IMR-90 (cell line): ENCODE results near the gene RHOT1. TPM values are rescaled to one million over a fixed set of nuclear protein-coding genes. Genes with fewer than 3 reads are reported as not detected.

Source experiments
- ATAC-seq: fragments of 200-7000 bp; cut with Tn5 transposase; 2 replicates; pipeline ENCODE4 v1.9.1; 2020; ENCODE audit warnings: low read depth, mild to moderate bottlenecking, moderate library complexity
- BruUV-seq: library from RNA; stranded (reverse); fragments of 400-500 nt; replicated peaks from 2 replicates; lab custom pipeline; 2021; lab: Mats Ljungman, UMichigan
- CTCF ChIA-PET: fragments of 300-600 bp; formaldehyde crosslinking; extraction: SDS; loops from one replicate; lab custom pipeline; 2021; ENCODE audit warnings: antibody characterized with exemption; lab: Yijun Ruan, JAX
- POLR2A ChIA-PET: fragments of 300-600 bp; sonication (Branson Sonifier 250); formaldehyde crosslinking; loops from one replicate; lab custom pipeline; 2022; ENCODE audit warnings: antibody characterized with exemption; ENCODE audit not compliant: unreplicated experiment; lab: Charles Lee
- DNase-seq: peaks from one replicate; pipeline ENCODE4 v3.0.0; 2013
- H2AFZ ChIP-seq: replicated peaks from 2 replicates; pipeline ENCODE3; 2013; ENCODE audit warnings: low read length, mild to moderate bottlenecking; ENCODE audit not compliant: poor library complexity
- H2AK5ac ChIP-seq: 2 replicates; pipeline ENCODE4 v1.6.1; 2013; ENCODE audit warnings: low read depth, low read length, inconsistent platforms
- H2AK9ac ChIP-seq: replicated peaks from 2 replicates; pipeline ENCODE3; 2013; ENCODE audit warnings: mild to moderate bottlenecking, low read depth, low read length, moderate library complexity; ENCODE audit not compliant: poor library complexity
- H2BK120ac ChIP-seq: 2 replicates; pipeline ENCODE4 v1.6.1; 2013; ENCODE audit warnings: low read depth, low read length, inconsistent platforms
- H2BK15ac ChIP-seq: 3 replicates; pipeline ENCODE4 v1.6.1; 2013; ENCODE audit warnings: low read depth, low read length, inconsistent platforms
- H2BK20ac ChIP-seq: 2 replicates; pipeline ENCODE4 v1.6.1; 2013; ENCODE audit warnings: low read depth, mild to moderate bottlenecking, inconsistent platforms, low read length, moderate library complexity
- H2BK5ac ChIP-seq: 2 replicates; pipeline ENCODE4 v1.6.1; 2013; ENCODE audit warnings: mild to moderate bottlenecking, low read depth, low read length, inconsistent platforms; ENCODE audit not compliant: poor library complexity, severe bottlenecking
- H3K14ac ChIP-seq: replicated peaks from 2 replicates; pipeline ENCODE4 v1.6.1; 2013; ENCODE audit warnings: low read depth, low read length, inconsistent platforms
- H3K18ac ChIP-seq: 2 replicates; pipeline ENCODE4 v1.6.1; 2013; ENCODE audit warnings: low read depth, low read length, control low read depth
- H3K23ac ChIP-seq: 2 replicates; pipeline ENCODE4 v1.6.1; 2013; ENCODE audit warnings: low read depth, low read length, inconsistent platforms
- H3K27ac ChIP-seq: 2 replicates; pipeline ENCODE4 v1.5.1; 2013; ENCODE audit warnings: mild to moderate bottlenecking, control low read depth, low read length; ENCODE audit not compliant: insufficient read depth
- H3K27me3 ChIP-seq: 2 replicates; pipeline ENCODE4 v1.6.1; 2013; ENCODE audit warnings: low read length; ENCODE audit not compliant: control insufficient read depth, insufficient read depth
- H3K36me3 ChIP-seq: 2 replicates; pipeline ENCODE4 v1.6.1; 2013; ENCODE audit warnings: low read length, mixed read lengths; ENCODE audit not compliant: control insufficient read depth, insufficient read depth
- H3K4ac ChIP-seq: 2 replicates; pipeline ENCODE4 v1.6.1; 2013; ENCODE audit warnings: low read depth, low read length, inconsistent platforms
- H3K4me1 ChIP-seq: 2 replicates; pipeline ENCODE4 v1.6.1; 2013; ENCODE audit warnings: low read length, mixed read lengths; ENCODE audit not compliant: control insufficient read depth, insufficient read depth
- H3K4me2 ChIP-seq: 2 replicates; pipeline ENCODE4 v1.6.1; 2013; ENCODE audit warnings: low read depth, mild to moderate bottlenecking, control low read depth, low read length, moderate library complexity
- H3K4me3 ChIP-seq: 2 replicates; pipeline ENCODE4 v1.5.1; 2013; ENCODE audit warnings: low read depth, mild to moderate bottlenecking, control low read depth, low read length, moderate library complexity; ENCODE audit not compliant: insufficient read depth
- H3K56ac ChIP-seq: 2 replicates; pipeline ENCODE4 v1.6.1; 2013; ENCODE audit warnings: low read length, inconsistent platforms; ENCODE audit not compliant: insufficient read depth; ENCODE audit errors: extremely low read depth
- H3K79me1 ChIP-seq, 2 experiments: 2 replicates each; pipeline ENCODE4 v1.6.1; 2013; ENCODE audit warnings: low read length in 2 of 2, inconsistent platforms in 1 of 2, low read depth in 1 of 2
- H3K9ac ChIP-seq: 2 replicates; pipeline ENCODE4 v1.6.1; 2013; ENCODE audit warnings: low read depth, low read length, control low read depth
- H3K9me1 ChIP-seq: 2 replicates; pipeline ENCODE4 v1.6.1; 2013; ENCODE audit warnings: low read length, inconsistent platforms; ENCODE audit not compliant: insufficient read depth
- H3K9me3 ChIP-seq: 2 replicates; pipeline ENCODE4 v1.6.1; 2013; ENCODE audit warnings: low read length; ENCODE audit not compliant: control insufficient read depth, insufficient read depth
- H4K20me1 ChIP-seq: 2 replicates; pipeline ENCODE4 v1.6.1; 2013; ENCODE audit warnings: low read length, inconsistent platforms; ENCODE audit not compliant: insufficient read depth
- H4K5ac ChIP-seq: 2 replicates; pipeline ENCODE4 v1.6.1; 2013; ENCODE audit warnings: mild to moderate bottlenecking, low read depth, low read length, control low read depth
- H4K8ac ChIP-seq, 2 experiments: 2 replicates each; pipeline ENCODE4 v1.6.1; 2013; ENCODE audit warnings: low read depth in 2 of 2, low read length in 2 of 2, control low read depth in 1 of 2, inconsistent platforms in 1 of 2
- H4K91ac ChIP-seq: 2 replicates; pipeline ENCODE4 v1.6.1; 2013; ENCODE audit warnings: low read depth, low read length, inconsistent platforms; ENCODE audit not compliant: insufficient read depth
- BHLHE40 ChIP-seq: fragments of 150-350 bp; IDR thresholded peaks from 2 replicates; pipeline ENCODE4 v1.6.1; 2016; ENCODE audit warnings: mild to moderate bottlenecking, low read depth, low read length
- ELK1 ChIP-seq: fragments of 150-350 bp; IDR thresholded peaks from 2 replicates; pipeline ENCODE4 v1.6.1; 2016; ENCODE audit warnings: low read depth, mild to moderate bottlenecking, low read length, moderate library complexity, borderline replicate concordance
- MXI1 ChIP-seq: IDR thresholded peaks from 2 replicates; pipeline ENCODE4 v1.6.1; 2012; ENCODE audit warnings: low read depth, mild to moderate bottlenecking, low read length, moderate library complexity, borderline replicate concordance
- RCOR1 ChIP-seq: IDR thresholded peaks from 2 replicates; pipeline ENCODE4 v1.6.1; 2012; ENCODE audit warnings: mild to moderate bottlenecking, low read length, improper control_type of control experiment; ENCODE audit not compliant: insufficient replicate concordance
- SMC3 ChIP-seq: fragments of 150-350 bp; IDR thresholded peaks from 2 replicates; pipeline ENCODE4 v1.6.1; 2016; ENCODE audit warnings: low read depth, mild to moderate bottlenecking, antibody characterized with exemption, low read length, moderate library complexity
- USF2 ChIP-seq: fragments of 150-350 bp; IDR thresholded peaks from 2 replicates; pipeline ENCODE4 v1.6.1; 2017; ENCODE audit warnings: mild to moderate bottlenecking, antibody characterized with exemption, low read length, low read depth
- dilution Hi-C: fragments of 300-500 bp; cut with HindIII; formaldehyde crosslinking; loops from one replicate; pipeline ENCODE4 v1.14.3; 2018; ENCODE audit warnings: low sequenced_read_pairs; ENCODE audit not compliant: unreplicated experiment
- in situ Hi-C: fragments of 300-500 bp; cut with MboI; formaldehyde crosslinking; loops from 3 replicates; pipeline ENCODE4 v1.14.3; 2019; ENCODE audit warnings: low sequenced_read_pairs, inconsistent platforms, mixed read lengths
- intact Hi-C: fragments of 100-400 bp; cut with micrococcal nuclease; formaldehyde crosslinking; loops from 2 replicates; pipeline ENCODE4 v1.10.0; 2022
- polyA plus RNA-seq, 3 experiments: library from polyadenylated mRNA; depleted of rRNA; stranded (reverse); fragments of >200 nt; gene quantifications; 2 replicates each; pipeline ENCODE4 v1.2.3, GENCODE V29; 2012; ENCODE audit warnings: low replicate concordance in 1 of 3
- total RNA-seq: library from RNA; depleted of rRNA; stranded (reverse); fragments of >200 nt; gene quantifications from 2 replicates; pipeline ENCODE4 v1.2.3, GENCODE V29; 2012

The RHOT1 gene
- total and polyA plus RNA-seq, 2 of the 4 experiments (the other 2 are of a cell fraction): 27.4 to 27.6 TPM

GRCh38 chr17:32150358-32150757, 8.1 kb downstream of the RHOT1 start:
- ATAC-seq: no peak
- H4K8ac ChIP-seq: no peak overlapping the region
- TF ChIP-seq BHLHE40: no peak
- no peak for TF ChIP-seq MXI1
- TF ChIP-seq USF2: no peak
- no peak for TF ChIP-seq RCOR1
- no peak for TF ChIP-seq SMC3
- no peak for TF ChIP-seq ELK1
- H3K56ac ChIP-seq: no peak overlapping the region
- no peak overlapping the region for H2AK5ac ChIP-seq
- no peak overlapping the region for H3K27ac ChIP-seq
- no peak overlapping the region for H2BK5ac ChIP-seq
- H2AFZ ChIP-seq: no peak overlapping the region
- peaks cover 21% of the 10 kb centered on the region for H4K20me1 ChIP-seq
- no peak for DNase-seq
- intact Hi-C loops: no loop called here
- no peak overlapping the region for H3K14ac ChIP-seq
- no peak overlapping the region for H4K5ac ChIP-seq
- no peaks in the 10 kb centered on the region for H3K9me3 ChIP-seq
- H2BK120ac ChIP-seq: no peak overlapping the region
- H3K4ac ChIP-seq: no peak overlapping the region
- H3K36me3 ChIP-seq: peaks cover 7% of the 10 kb centered on the region
- H3K79me1 ChIP-seq: peaks cover 26 to 57% of the 10 kb centered on the region in 2 experiments
- H3K18ac ChIP-seq: no peak overlapping the region
- no peak overlapping the region for H2BK20ac ChIP-seq
- H3K4me3 ChIP-seq: no peak overlapping the region
- in situ Hi-C loops: no loop called here
- H3K9me1 ChIP-seq: no peaks in the 10 kb centered on the region; the same call in none of the 2 replicates
- dilution Hi-C loops: no loop called here
- no TSS peak for BruUV-seq
- no peak overlapping the region for H4K91ac ChIP-seq
- H3K4me2 ChIP-seq: no peak overlapping the region
- ChIA-PET CTCF (interaction anchor here (1.0 kb wide), 1 partner anchor 10 kb away, joined by 4 read pairs; no protein-coding TSS in a partner anchor), POLR2A (interaction anchor here (0.7 kb wide), 1 partner anchor 190 kb away, joined by 6 read pairs; no protein-coding TSS in a partner anchor)
- H3K4me1 ChIP-seq: no peaks in the 10 kb centered on the region
- H3K23ac ChIP-seq: no peak overlapping the region
- no peaks in the 10 kb centered on the region for H3K27me3 ChIP-seq
- H3K9ac ChIP-seq: no peak overlapping the region
- no peak overlapping the region for H2AK9ac ChIP-seq
- no peak overlapping the region for H2BK15ac ChIP-seq
